HG02763 (cell line): Measurements from ENCODE around the gene HS6ST2.

Source experiments
- ATAC-seq: cut with Tn5 transposase; IDR thresholded peaks from one replicate; pipeline ENCODE4 v1.9.1; 2021; ENCODE audit warnings: mild to moderate bottlenecking, moderate library complexity; ENCODE audit not compliant: unreplicated experiment

Gene HS6ST2

DNA sequence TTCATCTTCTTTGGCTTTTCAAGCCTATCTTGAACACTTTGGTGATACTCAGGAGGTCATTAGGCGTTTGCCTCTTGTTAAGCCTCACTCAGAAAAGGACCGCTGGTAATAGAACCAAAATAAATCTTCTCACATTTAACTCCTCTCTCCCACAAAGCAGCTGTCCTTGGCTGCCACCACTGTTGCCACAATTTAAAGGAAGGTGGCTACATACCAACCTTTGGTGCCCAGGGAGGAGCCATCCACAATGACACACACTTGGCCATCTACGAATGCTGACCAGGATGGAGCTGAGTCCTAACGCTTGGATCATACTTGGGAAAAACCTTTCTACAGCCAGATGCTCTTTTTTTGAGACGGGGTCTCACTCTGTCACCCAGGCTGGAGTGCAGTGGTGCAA is 210.2 kb downstream of the HS6ST2 start:
- no peak for ATAC-seq

DNA sequence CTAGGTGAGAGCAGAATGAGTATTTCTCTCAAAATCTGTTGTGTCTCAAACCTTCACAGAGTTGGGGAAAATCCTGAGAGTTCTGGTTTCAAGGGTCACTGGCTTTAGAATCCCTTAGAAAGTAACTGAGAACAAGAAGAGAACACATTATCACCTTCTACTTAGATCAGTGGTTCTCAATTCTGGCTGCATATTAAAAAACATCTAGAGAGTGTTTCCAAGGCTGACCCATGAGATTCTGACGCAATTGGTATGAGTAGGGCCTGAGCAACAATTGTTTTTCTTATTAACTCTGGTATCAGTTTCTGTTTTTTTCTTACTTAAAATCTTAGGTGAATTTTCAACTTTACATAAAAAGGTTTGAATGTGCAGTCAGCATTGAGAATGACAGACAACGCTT is 212.8 kb downstream of the HS6ST2 start:
- no peak for ATAC-seq

DNA sequence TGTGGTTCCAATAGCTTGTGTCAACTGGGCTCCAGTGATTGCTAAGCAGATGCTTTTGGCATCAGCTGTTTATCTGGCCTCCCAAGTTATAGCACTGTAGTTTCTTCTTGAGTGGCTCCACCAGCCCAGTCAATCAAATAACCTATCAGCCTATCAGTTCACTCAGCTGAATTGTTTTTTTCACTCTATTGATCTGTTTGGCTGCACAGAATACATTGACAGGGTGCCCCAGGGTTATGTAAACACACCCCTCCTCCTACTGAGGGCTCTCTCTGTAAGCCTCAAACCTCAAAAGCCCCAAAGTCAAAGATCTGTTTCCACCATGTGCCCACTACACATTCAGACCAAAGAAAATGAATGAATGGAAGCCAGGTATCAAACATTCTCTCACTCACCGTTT is 214.0 kb downstream of the HS6ST2 start:
- no peak for ATAC-seq

DNA sequence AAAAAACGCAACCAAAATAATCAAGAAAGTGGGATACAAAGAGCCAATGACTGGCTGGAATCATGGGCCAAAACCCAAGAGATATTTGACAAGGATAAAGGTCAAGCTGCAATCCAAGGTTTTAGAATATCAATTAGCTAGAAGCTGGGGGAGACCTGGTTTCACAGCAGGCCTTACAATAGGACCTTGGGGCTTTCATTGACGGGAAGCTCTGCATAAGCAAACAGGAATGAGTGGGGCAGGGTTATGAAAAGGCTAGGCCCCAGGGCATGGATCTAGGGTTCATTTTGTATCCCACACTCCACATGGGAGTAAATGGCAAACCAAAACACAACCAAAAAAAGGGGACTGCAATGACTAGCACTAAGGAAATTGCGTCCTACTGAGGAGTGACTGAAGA is 215.3 kb downstream of the HS6ST2 start:
- ATAC-seq, result no peak

DNA sequence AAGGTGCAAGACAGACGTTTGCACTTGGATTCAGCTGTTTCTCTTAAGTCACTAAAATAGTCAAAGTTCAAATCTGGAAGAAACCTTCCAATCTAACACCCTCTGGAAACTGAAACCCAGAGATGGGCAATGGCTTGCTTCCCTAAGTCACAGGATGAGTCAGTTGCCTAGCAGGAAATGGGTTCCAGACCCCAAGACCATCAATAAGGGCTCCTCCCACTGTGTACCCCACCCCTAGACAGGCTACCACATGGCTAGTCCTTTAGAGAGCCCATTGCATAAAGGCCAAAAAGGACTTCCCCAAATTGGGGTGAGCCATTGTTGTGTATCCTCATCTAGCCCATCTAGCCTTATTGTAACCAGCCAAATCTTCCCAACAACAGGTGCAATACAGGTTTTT is 216.2 kb downstream of the HS6ST2 start:
- ATAC-seq, result no peak

DNA sequence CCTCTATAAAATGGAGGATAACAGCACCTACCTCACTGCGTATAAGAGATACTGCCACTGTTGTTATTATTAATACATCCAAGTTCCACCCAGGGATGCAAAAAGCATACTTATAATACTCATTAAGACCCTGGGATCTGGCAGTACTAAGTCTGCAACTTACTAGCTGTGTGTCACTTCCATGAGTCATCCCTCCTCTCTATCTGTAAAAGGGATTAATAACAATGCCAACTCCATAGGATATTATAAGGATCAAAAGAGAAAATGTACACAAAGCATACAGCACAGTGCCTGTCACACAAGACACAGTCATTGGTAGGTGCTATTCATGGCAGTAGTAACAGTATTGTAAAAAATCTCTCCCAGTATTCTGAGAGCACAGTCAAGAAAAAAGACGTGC is 216.7 kb downstream of the HS6ST2 start:
- ATAC-seq, result no peak

DNA sequence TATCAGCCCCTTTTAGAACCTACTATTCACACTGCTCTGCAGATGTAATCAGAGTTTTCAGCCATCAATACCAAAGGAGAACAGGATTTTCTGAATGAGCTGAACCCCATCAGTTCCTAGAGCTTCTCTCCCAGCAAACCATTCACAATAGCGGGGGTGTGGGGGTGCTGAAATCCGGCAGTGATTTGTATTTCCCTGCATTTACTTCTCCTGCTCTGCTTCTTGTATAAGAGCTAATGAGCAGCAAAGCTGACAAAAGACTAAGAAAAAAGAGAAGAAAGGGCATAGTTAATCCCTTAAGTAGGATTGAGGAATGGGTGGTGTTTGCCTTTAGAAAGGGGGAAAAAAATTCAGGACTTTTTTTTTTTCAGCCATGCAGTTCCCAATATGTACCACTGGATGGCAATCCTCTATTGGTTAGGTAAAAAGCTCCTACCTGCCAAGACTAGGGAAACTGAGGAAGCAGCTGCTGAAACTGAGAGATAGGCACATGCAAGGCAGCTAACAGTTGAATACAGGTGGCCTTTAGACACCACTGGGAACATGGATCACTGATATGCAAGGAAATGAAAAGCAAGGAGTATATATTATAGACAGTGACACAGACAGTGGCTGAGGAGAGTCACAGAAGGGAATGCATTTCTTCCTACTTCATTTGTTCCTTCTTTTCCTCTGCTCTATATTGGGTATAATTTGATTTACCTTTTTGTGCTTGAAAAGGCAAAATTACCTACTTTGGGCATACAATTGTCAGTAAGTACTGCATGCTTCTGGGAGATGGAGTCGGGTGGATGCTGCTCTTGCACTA is 217.9 kb downstream of the HS6ST2 start:
- ATAC-seq, result no peak

DNA sequence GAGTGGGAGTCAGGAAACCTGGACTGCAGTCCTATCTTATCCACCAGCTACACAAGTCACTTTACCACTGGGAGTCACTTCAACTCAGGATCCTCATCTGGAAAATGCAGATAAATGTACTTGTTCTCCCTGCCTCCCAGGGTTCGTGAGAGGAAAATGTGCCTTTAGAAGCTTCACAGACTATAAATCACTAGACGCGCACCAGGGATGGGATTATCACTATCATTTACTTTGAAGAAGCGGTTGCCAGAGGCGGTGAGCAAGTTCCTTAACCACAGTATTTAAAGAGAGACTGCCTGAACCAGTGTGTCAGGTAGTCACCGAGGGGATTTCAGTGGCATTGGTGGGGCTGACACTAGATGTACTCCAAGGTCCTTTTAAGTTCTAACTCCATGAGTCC is 219.5 kb downstream of the HS6ST2 start:
- no peak for ATAC-seq

DNA sequence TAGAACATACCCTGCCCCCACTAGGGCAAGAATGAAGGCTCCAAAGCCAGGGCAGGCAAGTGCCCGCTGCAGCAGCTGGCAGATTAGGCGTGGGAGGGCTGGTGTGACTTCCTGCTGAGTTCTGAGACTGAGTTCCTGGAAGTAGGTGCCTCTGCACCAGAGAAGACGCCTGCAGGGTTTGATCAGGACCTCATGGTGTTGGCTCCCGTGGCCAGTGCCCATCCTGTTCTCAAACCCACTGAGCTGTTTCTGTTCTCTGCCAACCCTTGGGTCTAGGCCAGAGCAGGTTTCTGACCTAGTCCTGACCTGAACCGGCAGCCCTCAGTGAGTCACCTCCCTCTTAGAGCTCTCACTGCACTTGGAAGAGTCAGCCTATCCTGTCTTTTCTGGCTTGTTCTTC is 220.7 kb downstream of the HS6ST2 start:
- no peak for ATAC-seq

DNA sequence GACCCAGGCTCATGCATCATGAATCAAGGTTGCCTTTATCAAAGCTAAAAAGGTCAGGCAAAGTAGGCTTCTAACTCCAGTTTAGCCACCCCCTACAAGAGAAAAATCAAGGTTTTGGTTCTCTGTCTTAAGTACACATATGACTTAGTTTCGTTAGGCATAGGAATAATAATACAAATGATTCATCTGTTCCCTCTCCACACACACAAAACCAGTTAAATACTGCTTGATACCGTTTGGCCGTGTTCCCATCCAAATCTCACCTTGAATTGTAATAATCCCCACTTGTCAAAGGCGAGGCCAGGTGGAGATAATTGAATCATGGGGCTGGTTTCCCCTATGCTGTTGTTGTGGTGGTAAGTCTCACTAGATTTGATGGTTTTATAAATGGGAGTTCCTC is 226.2 kb downstream of the HS6ST2 start:
- no peak for ATAC-seq

DNA sequence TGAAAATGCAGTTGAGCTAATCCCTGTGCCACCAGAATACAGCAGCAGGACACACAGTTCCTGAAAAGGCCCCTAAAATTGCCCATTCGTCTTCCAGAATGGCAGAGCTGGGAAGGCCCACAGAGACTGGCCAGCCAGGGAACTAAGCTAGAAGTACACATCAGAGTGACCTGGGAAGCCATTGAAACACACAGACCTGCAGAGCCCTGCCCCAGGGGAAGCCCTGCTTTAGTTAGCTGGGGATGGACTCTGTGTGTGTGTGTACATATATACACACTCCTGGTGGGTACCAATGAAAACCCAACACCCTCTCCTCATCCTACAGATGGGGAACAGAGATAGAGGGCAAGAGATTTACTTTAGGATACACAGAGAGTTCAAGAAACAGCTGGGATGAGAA is 227.7 kb downstream of the HS6ST2 start:
- ATAC-seq, result no peak

DNA sequence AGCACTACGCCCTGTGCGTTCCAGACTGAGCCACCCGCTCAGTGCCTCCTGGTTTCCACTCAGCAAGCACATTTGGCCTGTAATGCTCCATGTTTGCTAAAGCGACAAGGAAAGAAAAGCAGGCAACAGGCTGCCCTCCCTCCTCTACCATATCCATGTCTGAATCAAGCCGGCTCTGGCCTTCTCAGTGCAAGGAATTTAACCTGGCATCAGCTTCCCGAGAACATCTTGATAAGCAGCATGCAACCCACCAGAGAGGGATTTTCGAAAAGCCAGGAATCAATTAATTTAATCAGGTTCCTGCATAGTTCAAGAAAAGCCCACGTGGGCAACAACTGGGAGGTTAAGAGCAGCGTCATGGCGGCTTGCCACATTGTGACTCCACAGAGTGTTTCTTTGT is 228.2 kb downstream of the HS6ST2 start:
- no peak for ATAC-seq

DNA sequence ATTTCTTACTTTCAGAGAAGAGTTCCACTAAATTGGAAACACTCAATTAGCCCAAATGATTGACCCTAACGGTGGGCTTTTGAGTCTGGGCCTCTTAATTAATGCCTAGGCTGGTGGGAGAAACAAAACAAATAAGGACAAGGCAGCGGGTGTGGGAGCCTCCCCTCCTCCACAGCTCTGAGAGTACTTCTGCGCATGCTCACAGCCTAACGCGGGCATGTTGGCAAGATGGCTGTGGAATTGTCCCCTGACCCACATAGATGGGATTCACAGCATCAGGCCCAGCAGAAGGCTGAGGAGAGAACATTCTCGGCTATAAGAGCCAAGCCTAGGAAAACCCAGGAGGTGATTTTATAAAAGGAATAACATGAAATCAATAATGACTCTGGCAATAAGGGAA is 230.1 kb downstream of the HS6ST2 start:
- no peak for ATAC-seq

DNA sequence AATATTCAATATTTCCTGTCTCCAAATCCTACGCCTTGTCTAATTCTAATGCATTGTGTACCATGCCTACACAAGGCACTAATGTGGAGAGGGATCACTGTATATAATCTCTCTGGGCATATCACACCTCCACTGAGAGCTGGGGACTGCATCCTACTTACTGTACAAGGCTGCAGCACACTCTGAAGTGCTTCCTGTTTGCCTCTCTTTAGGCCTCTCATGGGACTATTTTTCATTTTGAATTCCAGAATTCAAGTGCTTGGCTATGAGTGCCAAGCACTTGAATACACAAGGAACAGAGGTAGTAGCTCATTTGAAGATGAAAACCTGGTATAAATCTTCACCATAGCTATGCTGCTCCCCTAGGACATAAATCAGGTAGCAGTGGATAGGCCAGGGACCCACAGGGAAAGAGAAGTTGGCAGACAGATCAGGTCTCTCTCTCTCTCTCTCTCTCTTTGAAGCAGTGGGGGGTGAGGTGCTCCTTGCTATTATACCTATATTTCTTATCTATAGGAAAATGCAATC is 239.9 kb downstream of the HS6ST2 start:
- no peak for ATAC-seq

DNA sequence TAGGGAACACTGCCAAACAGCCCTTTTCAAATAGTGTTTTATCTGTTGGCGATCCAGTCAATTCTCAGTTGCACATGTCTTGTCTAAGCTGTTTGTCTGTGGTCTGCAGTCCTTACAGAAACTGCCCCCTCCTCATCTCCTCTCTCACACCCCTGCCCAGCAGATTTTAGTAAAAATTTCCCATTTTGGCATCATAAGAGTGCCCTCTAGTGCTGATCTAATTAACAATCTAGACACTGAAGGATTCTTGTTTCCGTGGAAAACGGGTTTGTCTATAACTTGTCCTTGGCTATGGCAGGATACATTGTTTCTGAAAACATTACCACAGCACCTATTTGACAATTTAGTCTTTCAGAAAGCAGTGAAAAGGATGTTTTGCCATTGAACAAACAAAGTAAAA is 242.4 kb downstream of the HS6ST2 start:
- no peak for ATAC-seq

DNA sequence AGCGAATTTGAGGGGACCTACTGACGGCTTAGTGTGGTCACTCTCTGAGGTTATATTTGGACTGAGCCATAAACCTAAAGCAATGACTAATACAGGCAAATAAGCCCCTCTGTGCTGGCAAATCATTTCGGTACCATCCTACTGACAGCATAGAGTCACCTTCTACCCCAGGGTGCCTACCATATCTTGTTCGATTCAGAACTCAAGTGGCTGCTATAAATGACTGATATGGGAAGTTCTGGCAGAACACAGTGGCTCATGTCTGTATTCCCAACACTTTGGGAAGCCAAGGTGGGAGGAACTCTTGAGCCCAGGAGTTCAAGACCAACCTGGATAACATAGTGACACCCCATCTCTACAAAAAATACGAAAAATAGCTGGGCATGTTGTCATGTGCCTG is 243.5 kb downstream of the HS6ST2 start:
- ATAC-seq, result no peak

DNA sequence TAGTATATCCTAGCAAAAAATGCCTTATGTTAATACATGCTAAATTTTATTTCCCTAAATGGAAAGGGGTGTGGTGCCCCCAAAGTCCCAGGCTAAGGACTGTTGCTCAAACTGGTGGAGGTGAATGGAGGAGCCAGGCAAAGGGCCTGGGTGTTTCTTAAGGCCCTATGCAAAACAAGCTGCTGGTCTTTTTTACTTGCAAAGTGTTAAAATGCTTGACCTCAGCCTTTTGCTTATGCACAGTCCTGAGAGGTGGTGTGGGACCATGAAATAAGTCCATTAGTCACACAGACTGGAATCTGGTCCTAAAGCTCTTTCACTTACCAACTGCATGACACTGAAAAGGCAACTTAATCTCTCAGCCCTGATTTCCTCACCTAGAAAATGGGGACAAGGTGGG is 246.1 kb downstream of the HS6ST2 start:
- no peak for ATAC-seq

DNA sequence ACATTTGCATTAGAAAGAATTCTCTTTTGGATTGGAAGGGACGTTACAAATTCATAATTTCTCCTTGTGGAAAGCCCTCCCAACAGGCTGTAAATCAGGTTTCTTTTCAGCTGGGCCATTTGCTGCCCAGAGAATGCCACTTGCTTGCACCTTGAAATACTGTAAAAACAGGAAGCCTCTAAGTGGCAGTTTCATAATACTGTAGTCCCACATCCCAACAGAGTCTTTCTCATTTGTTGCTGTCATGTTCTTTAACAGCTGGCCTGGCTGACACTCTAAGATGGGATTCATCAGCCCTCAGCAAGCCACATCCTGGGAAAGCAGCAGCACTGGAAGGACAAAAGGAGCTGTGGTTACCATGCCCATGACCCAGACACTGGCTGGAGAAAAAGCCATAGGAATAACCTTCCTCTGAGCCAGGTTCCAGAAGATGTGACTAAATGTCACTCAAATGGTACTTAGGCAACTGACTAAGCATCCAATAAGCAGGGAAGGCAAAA is 247.7 kb downstream of the HS6ST2 start:
- ATAC-seq, result no peak

DNA sequence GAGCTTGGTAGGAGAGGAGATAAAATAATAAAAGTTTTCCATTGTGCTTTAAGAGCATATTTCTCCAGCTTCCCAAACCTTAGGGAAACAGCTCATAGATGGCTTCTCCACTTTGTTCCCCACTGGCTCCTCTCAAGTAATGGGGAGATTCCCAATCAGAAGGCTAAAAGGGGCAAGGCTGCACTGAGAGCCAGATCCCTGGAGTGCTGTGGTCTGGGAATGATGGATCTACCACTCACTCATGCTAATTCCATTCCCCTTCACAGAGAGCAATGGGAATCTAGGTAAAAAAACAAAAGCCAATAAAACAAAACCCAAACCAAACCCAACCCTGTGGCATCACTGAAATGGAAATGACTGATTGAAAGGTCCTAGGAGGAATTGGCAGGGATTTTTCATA is 249.9 kb downstream of the HS6ST2 start:
- no peak for ATAC-seq

DNA sequence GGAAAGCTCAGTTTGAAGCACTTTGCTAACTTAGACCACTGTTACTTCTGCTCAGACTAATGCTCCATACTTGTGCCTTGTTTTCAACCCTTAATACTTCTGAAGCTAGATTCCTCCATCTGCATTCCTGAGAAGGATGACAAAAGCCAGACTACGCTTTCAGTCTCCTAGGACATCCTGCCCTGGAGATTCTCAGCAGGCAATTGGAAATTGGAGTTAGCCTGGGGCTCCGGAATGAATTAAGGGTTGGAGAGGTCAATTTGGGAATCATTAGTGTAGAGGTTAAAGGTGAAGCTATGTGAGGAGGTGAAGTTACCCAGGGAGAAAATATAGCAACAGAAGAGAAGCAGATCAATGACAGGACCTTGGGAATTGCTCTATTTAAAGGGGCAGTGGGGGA is 253.7 kb downstream of the HS6ST2 start:
- ATAC-seq, result no peak

DNA sequence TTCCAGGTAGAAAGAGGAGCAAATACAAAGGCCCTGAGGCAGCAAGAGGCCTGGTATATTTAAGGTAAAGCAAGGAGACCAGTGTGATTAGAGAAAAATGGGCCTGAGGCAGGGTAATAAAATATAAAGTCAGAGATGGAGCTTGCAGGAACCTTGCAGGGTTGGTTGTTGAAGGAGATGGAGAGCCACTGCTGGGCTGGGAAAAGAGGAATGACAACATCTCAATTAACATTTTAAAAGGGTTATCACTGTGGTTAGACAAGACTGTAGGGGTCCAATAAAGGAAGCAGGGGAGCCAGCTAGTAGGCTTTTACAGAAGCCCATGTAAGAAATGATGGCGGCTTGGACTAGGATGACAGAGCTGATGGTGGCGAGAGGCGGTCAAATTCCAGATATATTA is 264.0 kb downstream of the HS6ST2 start:
- ATAC-seq, result no peak

DNA sequence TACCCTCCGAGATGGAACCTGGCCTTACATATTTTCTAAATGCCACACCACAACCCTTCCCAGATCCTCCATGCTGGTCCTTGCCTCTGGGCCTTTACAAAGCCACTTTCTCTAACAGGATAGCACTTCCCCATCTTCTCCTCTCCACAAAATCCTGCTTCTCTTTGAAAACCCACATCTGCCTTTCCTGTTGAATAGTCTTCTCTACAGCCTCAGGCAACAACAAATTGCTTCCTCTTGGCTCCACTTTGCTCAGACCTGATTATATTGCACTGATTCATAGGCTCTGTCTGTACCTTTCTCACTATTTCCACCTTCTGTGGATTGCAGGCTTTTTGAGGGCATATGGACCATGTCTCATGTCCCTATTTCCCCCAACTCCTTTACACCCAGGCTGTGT is 265.9 kb downstream of the HS6ST2 start:
- no peak for ATAC-seq

DNA sequence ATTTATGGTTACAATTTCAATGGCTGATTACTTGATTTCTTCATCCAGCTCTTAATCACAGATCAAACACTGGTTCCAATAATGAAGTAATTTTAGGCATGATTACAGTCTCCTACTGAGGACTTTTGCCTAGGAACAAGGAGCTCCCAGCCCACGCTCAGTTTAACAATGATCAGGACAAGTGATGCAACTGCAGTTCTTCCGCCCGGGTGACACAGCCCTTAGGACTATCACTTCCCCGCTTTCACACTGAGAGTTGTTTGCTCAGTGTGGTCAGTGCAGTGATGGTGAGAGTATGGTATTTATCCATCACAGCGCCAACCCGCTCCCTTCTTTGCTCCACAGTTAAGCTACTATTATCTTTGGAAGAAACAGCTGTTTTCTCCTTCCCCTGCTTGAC is 266.4 kb downstream of the HS6ST2 start:
- no peak for ATAC-seq
